HG02973 (cell line): ENCODE measurements around the gene UTRN.

Source experiments
- ATAC-seq: cut with Tn5 transposase; IDR thresholded peaks from one replicate; pipeline ENCODE4 v1.9.1; 2021; ENCODE audit warnings: moderate library complexity; ENCODE audit not compliant: unreplicated experiment

UTRN gene

DNA sequence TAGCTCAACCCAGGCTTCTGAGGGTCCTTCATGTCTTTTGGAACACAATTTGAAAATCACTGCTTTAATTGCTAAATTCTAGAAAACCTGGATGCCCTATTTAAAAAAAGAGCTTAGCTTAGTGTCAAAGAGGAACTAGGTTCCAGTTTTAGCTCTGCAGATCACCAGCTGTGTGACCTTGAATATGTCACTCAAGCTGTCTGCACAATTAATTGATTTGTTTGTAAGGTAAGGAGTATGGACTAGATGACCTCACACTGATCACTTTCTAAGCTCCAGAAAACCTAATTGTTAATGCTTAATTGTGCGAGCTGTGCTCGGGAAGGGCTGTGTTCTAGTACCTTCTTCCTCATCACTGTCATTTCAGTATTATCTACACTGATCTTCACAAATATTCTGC, 26.2 kb downstream of the UTRN start:
- no peak for ATAC-seq

DNA sequence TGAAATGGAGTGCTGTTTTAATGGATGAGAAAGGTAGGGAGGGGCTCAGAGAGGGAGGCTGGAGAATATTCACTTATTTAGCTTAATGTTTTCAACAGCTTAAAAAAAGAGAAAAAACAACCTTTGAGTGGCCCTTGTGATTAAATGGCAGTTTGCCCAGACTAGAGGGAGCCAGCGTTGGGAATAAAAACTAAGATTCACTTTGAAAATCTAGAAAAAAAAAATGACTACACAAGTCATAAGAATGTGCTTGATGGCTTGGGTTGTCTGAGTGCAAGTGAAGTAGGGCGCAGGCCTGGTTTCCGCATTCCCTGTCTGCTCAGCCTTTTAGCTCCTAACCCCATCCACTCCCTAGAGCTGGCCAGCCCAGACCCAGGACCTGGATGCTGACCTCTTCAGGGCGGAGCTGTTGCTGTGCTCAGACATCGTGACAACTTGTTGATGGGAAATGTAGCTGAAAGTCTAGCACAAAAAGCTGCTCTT, 28.9 kb downstream of the UTRN start:
- ATAC-seq, result no peak

DNA sequence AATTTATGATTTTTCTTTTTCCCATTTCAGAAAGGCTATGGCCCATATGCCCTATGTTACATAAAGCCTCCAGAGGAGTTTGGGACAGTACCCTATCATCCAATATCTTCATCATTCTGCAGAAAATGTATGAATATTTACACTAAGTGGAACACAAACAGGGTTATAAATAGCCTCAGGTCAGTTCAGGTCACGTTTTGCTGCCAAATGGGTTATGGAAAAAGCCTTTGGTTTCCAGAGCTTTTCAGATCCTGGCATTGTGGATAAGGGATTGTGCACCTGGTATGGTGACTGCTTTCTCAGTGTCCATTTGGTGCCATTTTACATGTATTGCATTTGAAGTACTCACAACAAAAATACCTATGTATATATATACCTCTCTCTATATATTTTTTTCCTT, 29.4 kb downstream of the UTRN start:
- no peak for ATAC-seq

GRCh38 chr6:144315226-144315980, 30.3 kb downstream of the UTRN start:
- ATAC-seq, result no peak

DNA sequence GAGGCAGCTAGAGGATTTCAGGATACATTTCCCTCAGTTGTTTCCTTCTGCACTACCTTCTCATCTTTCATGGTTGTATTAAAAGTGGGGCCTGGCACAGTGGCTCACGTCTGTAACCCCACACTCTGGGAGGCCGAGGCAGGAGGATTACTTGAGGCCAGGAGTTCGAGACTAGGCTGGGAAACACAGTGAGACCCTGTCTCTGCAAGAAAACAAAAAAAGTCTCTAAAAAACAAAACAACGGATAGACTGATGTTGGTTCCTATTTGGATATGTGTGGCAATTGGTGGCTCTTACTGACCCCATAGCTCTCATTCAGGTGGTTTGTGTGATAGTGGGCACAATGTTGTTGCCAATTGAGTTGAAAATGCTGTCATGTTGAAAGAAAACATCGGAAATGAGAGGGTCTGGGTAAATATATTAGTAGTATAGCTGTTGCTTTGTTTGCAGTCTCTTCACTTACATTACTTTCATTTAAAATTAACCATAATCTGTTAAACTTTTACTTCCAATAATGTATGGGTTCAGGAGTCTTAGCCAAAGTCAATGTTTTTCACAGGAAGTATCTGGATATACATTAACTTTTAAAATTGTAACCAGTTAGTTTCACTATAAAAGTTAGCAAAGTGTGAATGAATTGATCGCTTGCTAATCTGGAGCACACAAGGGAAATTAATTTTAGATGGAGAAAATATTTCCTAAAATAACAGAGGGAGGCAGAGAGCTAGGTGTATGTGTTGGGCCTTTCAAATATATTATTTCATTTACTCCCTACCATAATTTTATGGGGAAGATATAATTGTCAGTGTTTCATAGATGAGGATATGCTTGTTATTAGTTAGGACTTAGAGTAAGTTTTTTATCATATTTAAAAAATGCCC, 31.1 kb downstream of the UTRN start:
- no peak for ATAC-seq

GRCh38 chr6:144316862-144317195, 31.7 kb downstream of the UTRN start:
- no peak for ATAC-seq

DNA sequence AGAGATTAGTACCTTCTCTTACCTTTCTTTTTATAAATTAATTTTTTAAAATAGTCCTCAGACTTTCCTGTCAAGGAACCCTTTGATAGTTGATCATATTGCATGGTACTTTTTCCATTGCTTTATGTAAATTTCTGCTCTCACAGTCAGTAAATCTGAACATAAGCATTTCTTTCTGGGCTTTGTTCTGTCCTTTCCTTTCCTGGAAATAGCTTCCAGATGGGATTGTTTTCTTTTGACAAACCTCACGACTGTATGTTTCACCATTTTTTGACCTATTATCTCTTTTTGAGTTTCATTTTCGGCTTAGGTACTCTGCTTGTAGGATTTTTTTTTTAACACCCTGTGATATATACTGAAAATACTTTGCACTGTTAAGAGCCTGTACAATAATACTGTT, 32.6 kb downstream of the UTRN start:
- no peak for ATAC-seq

DNA sequence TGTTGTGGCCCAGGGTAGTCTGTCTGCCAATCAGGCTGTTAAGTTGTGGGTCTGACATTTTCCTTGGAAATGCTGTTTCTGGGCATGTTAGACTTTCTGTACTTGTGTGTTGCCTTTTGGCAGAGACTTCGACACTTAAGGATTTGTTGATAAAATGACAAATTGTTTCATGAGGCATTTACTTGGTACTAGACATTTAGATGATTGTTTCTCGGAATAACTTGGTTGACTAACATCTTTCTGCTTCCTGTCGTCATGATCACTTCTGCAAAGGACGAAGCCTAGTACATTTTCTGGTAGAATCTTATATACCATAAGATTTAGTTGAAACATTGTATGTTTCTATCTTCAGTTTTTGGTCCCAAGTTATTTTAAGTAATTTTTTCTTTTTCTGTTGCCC, 34.1 kb downstream of the UTRN start:
- no peak for ATAC-seq

GRCh38 chr6:144320741-144321140, 35.6 kb downstream of the UTRN start:
- ATAC-seq, result no peak

DNA sequence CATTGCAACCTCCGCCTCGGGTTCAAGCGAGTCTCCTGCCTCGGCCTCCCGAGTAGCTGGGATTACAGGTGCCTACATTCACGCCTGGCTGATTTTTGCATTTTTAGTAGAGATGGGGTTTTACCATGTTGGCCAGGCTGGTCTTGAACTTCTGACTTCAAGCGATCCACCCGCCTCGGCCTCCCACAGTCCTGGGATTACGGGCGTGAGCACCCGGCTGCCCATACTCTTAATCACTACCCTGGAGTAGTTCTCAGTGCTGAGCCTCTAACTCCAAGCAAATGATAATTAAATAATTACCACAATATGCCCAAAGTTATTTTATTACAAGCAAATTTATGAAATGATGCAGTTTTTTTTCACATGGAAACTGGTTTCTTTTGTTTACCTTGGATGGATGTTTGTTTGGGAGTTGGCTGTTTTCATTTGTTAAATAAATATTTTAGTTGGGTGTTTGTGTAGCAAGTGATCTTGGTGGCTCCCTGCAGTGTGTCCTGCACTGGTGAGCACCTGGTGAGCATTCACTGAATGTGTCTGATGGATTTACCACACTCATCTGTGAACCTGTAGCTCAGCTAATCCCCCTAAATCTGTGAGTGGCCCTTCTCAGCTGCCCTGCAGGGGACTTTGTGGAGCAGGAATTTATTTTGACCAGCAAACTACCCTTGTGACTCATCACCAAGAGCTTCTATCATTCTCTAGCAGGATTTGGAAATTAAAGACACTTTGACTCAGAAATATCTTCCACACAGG, 36.9 kb downstream of the UTRN start:
- no peak for ATAC-seq

DNA sequence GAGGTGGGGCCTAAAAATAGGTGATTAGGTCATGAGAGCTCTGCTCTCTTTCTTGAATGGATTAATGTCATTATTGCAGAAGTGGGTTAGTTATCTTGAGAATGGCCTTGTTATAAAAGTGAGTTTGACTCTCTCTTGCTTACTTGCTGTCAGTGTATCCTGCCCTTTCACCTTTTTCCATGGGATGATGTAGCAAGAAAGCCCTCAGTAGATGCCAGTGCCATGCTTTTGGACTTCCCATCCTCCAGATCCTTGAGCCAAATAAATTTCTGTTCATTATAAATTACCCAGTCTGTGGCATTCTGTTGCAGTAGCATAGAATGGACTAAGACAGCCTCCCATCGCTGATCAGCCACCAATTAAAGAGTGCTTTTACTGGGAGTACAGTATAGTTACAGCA, 40.1 kb downstream of the UTRN start:
- no peak for ATAC-seq

- no peak for ATAC-seq
Measured at GRCh38 chr6:144326393-144326792, 41.3 kb downstream of the UTRN start.

DNA sequence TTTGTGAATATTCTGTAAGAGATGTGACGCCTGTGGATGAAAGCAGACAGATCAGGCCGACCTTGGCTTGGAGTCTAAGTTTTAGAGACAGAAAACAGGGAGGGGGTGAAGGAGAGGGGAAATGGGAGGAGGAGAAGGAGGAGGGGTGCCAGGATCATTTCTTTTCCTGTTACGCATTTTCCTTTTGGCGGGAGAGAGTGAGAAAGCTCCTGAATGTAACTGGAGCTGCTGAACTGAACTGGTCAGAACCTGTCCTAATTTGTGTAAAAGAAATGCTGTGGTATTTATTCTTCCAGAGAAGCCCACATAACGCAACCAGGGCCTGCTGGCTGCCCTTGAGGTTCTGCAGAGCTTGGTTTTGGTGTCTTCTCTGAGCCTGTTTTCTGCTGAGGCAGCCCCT, 41.9 kb downstream of the UTRN start:
- ATAC-seq, result no peak

DNA sequence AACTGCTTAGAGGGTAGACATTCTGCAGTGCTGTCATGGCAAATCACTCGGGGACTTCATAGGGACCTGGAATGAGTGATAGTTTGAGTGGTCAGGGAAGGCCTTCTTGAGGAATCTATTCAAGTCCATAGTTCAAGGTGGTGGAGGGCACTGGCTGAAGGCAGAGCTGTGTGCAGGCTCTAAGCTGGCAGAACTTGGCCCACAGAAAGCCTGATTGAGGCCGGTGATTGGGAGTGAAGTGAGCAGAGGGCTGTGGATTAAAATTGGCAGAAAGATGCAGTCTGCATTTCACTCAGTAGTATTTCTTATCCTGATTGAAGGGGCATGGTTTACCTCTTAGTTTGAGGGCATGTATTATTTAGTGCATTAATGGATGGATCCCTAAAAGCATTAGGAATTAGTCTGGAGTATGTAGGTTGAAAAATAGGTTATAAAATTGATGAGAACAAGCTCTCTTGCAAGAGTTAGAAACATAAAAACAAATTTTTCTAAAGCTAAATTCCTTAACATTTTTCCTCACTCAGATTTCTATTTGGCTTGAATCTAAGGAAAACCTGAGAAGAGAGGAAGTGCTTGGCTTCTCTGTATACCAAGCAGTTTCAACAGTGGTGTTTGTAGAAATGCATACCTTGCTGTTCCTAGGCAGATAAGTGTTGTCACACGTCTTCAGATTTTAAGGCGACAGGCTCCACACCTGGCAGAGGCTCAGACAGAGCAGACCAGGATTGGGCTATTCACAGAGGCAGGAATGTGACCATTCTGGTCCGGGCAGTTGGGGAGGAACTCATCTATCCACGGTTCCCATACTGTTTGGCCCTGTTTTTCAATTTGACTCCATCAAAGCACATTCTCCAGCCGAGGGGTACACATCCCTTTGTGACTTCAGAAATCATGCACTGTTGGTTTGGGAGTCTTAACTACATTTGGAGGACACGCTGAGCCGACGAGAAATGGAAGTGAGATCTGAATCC, 45.2 kb downstream of the UTRN start:
- no peak for ATAC-seq

GRCh38 chr6:144331491-144331969, 46.4 kb downstream of the UTRN start:
- ATAC-seq, result no peak

DNA sequence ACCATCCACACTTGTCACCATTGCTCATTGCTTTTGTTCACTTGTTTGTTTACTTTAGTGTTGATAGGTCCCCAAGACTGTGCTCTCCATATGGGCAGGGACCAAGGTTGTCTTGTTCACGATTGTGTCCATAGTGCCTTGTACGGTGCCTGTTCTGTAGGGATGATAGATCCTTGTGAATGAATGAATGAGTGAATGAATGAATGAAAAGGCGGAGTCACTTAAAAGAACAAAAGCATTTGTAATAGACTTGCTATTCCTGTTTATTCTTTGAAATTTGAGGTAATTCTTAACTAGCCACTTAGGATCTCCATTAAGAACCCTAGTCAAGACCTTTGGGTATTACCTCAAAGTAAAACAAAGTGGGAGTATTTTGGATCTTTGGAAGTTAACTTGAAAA, 47.0 kb downstream of the UTRN start:
- no peak for ATAC-seq

GRCh38 chr6:144334150-144334708, 49.1 kb downstream of the UTRN start:
- ATAC-seq, result peak; percentile 57
